HG03521 (cell line): ENCODE data around the gene MYH9.
"Not testable (repeated sequence)": the region's sequence is repeated elsewhere in the genome, so short reads cannot be mapped to it uniquely, and the experiment has no call there.

Experiments used
- ATAC-seq: cut with Tn5 transposase; IDR thresholded peaks from one replicate; pipeline ENCODE4 v1.9.1; 2021; ENCODE audit warnings: mild to moderate bottlenecking, moderate library complexity; ENCODE audit not compliant: unreplicated experiment

The MYH9 gene

DNA sequence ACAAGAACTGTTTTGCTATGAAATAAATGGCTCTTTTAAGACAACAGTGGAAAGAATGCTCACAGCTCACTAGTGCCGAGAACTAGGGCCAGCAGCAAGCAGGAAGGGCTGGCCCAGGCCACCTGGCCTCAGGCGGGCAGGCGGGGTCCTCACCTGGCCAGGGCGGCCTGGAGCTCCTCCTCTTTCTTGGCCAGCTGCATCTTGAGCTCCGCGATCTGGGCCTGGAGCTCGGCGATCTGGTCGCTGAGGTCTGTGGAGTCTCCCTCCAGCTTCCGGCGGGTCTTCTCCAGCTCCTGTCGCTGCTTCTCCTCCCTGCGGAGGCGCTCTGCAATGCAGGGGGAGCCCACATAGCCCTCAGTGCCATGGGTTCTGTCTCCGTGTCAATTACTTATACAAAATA lies 91.1 kb downstream of the MYH9 start:
- ATAC-seq, result no peak

GRCh38 chr22:36295247-36295646 lies 92.5 kb downstream of the MYH9 start:
- ATAC-seq, result no peak

GRCh38 chr22:36294801-36295200 lies 93.0 kb downstream of the MYH9 start:
- no peak for ATAC-seq

- no peak for ATAC-seq
Measured at GRCh38 chr22:36294293-36294620, 93.5 kb downstream of the MYH9 start.

DNA sequence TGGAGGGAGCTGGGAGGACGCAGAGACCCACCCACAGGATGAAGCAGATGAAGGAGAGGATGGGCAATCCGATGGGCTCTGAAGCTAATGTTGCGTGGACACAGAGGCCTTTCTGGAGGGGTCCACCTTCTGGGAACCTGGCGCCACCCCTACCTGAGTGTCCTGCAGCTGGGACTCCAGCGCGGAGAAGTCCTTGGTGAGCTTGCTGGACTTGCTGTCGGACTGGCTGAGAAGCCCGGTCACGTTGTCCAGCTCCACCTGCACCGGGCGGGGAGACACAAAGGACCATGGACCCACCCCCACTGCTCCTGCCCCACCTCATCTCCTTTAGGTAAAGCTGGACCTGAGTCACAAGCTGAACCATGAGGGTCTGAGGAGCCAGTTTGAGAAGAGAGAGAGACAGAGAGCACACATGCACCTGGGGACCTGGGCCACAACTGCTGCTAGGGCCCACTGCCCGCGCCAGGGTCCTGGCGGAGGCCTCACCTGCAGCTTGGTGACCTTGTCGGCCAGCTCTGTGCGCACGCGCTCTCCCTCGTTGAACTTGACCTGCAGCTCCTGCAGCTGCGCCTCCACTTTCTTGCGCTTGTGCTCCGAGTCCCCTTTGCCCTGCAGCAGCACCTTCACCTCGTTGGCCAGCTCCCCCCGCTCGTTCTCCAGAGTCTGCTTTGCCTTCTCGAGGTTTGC lies 94.0 kb downstream of the MYH9 start:
- no peak for ATAC-seq

- no peak for ATAC-seq
Measured at GRCh38 chr22:36292823-36293530, 94.8 kb downstream of the MYH9 start.

DNA sequence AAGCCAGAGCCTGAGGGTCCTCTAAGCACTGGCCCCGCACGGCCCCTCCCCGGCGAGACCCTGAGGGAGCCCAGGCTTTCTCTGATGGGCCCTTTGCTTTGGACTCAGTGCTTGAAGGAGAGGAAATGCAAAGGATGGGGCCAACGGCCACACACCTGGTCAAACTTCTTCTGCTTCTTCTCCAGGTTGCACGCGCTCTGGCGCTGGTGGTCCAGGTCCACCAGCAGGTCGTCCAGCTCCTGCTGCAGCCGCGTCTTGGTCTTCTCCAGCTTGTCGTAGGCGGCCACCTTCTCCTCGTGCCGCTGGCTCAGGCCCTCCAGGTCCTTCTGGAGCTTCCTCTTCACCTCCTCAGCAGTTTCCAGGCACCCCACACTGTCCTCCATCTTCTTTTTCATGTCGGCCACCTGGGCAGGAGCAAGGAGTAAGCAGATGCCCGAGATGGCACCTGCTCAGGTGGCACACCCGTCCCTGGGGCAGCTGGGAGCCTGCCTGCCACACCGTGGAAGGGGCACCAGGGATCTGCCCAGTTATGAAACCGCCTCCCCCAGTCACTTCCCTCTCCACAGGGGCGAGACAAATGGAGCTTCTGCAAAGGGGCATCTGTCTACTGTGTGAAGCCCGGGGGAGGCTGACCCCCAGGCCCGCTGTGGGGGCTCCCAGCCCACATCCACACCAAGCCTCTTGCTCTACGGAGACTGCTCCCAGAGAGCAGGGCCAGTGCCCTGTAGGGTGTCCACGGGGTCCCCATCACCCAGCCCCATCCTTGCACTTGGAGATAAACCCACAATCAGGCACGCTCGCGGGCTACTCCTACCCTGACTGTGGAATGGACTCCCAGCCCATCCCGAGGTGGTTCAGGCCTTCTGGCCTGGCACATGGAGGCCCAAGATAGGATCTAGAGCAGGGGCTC lies 95.7 kb downstream of the MYH9 start:
- ATAC-seq, result no peak

GRCh38 chr22:36290391-36291075 lies 97.2 kb downstream of the MYH9 start:
- not testable (repeated sequence) for ATAC-seq

GRCh38 chr22:36289948-36290371 lies 97.8 kb downstream of the MYH9 start:
- not testable (repeated sequence) for ATAC-seq

DNA sequence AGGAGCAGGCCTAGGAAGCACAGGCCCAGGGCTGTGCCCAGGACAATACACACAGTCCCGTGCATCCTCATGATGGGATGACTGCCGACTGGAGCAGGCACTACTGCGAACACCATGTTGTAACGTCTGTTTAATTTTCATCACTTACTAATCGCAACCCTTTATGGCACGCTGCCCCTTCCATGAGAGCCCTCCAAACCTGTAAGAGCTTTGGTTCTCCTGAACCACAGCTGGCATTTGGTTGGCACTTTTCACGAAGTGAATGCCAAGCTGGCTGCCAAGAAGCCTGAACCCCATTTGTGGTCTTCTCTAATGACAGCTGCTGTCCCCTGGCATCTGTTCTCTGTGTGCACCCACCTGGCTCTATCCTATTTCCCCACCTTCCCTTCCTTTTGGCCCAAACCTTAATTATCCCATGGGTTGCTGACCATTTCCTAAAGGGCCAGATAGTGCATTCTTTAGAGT lies 98.3 kb downstream of the MYH9 start:
- no peak for ATAC-seq

DNA sequence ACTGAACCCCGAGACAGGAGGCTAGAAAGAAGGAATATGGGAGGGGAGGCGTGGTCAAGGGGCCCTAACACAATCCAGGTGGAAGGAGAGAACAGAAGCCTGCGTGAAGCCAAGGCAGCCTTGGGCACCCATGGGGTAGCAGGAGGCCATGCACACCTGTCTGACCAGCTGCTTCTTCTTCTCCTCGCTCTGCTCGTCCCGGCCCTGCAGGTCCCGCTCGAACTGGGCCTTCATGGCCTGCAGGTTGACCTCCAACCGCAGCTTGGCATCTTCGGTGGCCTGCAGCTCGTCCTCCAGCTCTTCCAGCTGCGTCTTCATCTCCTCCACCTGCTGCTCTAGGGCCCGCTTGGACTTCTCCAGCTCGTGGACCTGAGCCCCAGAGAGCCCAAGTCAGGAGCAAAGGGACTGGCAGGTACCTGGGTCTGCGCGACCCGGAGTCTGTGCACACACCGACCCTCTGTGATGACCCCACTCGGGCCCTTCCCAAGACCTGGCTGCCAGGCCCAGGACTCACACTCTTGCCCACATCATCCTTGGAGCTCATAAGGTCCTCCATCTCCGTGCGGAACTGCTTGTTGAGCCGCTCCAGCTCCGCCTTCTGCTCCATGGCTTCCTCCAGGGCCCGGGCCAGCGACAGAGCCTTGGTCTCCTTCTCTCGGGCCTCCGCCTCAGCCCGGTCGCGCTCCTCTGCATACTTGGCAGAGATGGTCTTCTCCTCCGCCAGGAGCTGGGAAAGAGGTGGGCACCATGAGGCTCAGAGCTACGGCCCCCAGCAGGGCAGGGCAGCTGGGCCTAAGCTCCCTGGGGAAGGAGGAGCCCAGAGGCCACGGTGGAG lies 99.0 kb downstream of the MYH9 start:
- ATAC-seq, result no peak

GRCh38 chr22:36287881-36288515 lies 99.8 kb downstream of the MYH9 start:
- ATAC-seq, result no peak

GRCh38 chr22:36286096-36286957 lies 101.4 kb downstream of the MYH9 start:
- ATAC-seq, result no peak

DNA sequence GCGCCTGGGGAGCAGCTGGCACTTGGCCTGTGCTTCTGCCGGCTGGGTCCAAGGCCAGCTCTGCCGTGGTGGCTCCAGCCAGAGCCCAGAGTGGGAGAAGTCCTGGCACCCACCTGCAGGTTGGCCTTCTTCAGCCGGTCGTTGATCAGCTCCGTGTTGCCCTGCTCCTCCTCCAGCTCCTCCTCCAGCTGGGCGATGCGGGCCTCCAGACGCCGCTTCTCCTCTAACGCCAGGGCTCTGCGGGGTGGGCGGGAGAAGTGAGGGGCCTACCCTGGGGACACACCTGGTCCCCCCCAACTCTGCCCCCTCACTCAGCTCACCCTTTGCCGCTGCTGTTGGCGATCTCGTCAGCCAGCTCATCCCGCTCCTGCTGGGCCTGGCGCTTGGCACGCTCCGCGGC lies 102.2 kb downstream of the MYH9 start:
- ATAC-seq, result no peak

DNA sequence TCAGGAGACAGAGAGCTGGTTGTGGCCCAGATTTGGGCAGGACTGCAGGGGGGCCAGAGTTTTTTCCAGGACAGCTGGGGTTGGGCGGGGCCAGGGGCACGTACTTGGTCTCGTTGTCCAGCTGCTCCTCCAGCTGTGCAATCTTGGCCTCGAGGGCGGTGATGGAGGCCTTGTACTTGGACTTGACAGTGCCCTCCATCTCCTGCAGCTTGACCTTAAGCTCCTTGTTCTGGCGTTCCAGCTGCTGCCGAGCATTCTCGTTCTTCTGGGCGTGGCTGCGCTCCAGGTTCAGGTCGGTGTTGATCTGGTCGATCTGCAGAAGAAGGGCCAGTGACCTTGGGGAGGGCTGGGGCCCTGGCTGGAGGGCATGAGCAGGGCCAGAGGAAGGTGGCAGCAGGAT lies 102.8 kb downstream of the MYH9 start:
- no peak for ATAC-seq

DNA sequence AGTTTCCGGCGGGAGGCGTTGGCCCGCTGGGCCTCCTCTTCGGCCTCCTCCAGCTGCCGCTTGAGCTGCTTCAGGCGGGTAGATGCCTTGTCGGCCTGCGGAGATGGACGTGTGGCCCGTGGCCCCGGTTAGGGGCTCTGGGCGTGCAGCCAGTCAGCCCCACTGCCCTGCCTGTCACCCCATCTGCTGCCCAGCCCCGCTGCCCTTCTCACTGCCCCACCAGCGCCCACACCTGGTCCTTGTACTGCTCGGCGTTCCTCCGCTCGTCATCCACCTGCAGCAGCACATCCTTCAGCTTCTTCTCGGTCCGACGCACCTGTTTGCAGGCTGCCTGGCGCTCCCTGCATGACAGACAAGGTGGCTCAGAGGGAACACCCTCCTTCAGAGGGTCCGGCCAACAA lies 103.6 kb downstream of the MYH9 start:
- no peak for ATAC-seq

GRCh38 chr22:36282328-36282831 lies 105.4 kb downstream of the MYH9 start:
- ATAC-seq, result no peak

DNA sequence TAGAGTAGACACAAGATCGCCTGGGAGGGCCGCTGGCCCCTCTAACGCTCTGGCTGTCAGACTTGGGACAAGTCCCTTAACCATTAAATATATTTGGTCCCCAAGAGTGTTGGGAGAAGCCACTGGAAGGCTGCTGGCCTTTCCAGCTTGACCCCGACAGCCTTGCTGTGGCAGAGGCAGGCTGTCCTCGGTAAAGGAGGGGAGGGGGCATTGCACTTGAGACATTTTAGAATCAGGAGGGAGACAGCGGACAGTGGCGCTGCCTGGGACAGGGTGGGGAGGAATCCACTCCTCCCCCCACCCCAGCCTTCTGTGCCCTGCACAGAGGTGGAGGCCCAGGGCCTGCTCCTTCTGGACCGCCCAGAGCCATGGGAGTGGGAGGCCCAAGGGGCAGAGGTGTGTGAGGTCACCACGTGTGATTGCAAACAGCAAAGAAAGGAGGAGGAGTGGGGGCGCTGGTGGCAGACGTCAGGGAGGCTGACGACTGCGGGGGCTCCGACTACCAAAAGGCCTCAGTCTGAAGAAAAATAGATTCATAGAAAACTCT lies 105.9 kb downstream of the MYH9 start:
- ATAC-seq, result no peak
